NCI-H345 treated with DMSO at 0.1 percent for 48 hours (cell line): ENCODE data around the gene FER.
"Not testable (repeated sequence)": the region's sequence is repeated elsewhere in the genome, so short reads cannot be mapped to it uniquely, and the experiment has no call there.

Source experiments
- DNase-seq: peaks from one replicate; lab custom pipeline; 2025; ENCODE audit not compliant: unreplicated experiment; lab: John Stamatoyannopoulos, UW

The FER gene

DNA sequence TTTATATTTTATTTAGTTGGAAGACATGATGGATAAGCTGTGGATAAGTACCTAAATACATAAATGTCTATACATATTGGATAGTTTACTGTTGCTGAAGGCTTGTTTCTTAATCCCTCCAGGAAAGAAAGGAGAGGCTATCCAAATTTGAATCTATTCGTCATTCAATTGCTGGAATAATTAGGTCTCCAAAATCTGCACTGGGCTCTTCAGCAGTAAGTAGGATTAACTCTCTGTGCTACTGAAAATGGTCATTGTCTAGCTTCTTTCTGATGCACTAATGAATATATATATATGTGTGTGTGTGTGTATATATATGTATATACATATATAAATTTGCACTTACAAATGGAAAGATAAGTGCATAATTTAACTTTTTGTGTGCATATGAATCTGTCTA lies 198.3 kb downstream of the FER start:
- DNase-seq: no peak

- DNase-seq: no peak
Measured at GRCh38 chr5:108947164-108947563, 199.5 kb downstream of the FER start.

GRCh38 chr5:108950276-108950675 lies 202.6 kb downstream of the FER start:
- DNase-seq: no peak

DNA sequence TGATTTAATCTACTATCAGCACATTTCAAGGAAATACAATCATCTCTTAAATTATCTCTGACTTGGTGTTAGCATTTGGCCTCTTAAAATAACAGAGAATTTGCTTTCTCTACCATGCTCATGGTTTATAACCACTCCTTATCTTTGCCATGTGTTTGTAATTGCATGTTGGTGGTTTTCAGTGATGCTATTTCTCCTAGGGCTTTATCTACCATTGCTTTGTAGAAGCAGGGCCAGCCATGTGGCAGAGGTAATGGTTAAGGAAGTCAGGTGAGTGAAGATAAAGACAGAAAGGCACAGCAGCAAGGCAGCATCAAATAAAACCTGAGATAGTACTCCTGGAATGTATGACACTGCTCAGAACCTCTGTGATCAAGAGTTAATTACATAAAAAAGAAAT lies 206.2 kb downstream of the FER start:
- no peak for DNase-seq

- no peak for DNase-seq
Measured at GRCh38 chr5:108957333-108957732, 209.6 kb downstream of the FER start.

DNA sequence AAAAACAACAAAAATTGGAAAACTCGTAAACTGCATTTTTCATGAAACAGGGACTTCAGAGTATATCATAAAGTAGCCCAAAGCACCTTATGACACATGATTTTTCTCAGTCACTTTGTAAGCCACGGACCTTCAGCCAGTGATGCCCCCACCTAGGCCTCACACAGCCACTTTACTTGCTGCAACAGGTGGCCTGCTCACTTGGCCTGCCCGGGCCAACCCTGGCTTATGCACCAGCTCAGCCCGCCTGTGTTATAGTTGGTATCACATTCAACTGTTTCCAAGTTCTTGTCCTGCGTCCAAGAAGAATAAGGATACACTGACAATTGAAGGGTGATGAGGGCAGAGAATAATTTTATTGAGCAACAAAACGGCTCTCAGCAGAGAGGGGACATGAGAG lies 219.2 kb downstream of the FER start:
- DNase-seq: no peak

DNA sequence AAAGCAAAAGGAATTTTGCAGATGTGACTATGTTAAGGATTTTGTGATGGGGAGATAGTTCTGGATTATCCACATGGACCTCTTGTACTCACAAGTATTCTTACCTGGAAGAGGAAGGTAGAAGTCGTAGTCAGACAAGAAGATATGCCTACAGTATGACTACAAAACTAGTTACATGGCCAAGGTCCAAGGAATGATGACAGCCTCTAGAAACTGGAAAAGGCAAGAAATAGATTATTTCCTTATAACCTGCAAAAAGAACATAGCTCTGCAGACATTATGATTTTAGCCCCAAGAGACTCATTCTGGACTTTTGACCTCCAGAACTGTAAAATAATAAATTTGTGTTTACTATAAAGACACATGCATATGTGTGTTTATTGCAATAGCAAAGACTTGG lies 226.9 kb downstream of the FER start:
- DNase-seq: no peak

GRCh38 chr5:108975697-108976096 lies 228.0 kb downstream of the FER start:
- DNase-seq: no peak

GRCh38 chr5:108983461-108984092 lies 235.9 kb downstream of the FER start:
- DNase-seq: no peak

DNA sequence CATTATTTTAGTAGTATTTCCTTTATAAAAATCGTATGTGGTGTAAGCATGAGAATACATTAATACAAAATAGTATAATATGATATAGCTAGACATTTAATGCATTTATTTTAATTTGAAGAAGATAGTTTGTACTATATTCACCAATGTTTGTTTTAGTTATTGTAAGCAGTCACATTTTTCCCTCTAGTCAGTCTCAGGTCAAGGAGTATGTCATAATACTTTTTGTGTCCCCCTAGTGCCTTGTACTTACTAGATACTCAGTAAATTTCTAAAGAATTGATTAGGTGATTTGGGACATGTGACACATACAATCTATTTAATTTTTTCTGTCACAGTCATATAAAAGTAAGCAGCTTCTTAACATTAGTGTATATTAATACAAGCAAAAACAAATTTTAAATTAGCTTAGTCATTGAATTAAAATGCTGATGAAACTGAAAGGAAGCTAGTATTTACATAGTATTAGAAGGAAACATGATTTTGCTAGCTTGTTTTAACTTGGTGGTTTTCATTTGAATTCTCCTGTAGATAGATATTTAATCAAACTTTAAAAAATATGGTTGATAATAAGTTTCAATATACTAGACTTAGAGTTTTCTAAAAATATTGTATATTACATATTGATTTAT lies 242.2 kb downstream of the FER start:
- DNase-seq: no peak

GRCh38 chr5:108992396-108993085 lies 244.8 kb downstream of the FER start:
- DNase-seq: not testable (repeated sequence)

DNA sequence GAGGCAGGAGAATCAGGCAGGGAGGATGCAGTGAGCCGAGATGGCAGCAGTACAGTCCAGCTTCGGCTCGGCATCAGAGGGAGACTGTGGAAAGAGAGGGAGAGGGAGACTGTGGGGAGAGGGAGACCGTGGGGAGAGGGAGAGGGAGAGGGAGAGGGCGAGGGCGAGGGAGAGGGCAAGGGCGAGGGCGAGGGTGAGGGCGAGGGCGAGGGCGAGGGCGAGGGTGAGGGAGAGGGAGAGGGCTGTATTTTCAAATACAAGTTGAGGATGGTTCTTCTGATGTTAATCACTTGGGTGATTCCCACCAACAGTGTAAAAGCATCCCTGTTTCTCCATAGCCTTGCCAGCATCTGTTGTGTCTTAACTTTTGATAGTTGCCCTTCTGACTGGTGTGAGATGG lies 245.7 kb downstream of the FER start:
- DNase-seq: not testable (repeated sequence)

GRCh38 chr5:108997720-108998119 lies 250.0 kb downstream of the FER start:
- no peak for DNase-seq

- DNase-seq: no peak
Measured at GRCh38 chr5:108998216-108998615, 250.5 kb downstream of the FER start.

DNA sequence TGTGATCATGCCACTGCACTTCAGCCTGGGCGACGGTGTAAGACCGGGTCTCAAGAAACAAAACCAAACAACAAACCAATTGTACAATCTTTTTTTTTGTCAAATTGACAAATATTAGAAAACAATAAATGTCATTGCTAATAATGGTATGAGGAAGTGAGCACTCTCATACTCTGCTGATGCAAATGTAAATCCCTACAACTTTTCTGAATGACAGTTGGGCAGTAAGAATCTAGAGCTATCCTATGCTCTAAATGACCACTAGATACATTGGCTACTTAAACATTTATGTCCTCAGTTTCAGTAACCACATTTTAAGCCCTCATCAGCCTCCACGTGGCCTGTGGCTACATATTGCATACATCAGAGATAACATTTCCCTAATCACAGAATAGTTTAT lies 256.2 kb downstream of the FER start:
- no peak for DNase-seq

- DNase-seq: no peak
Measured at GRCh38 chr5:109005297-109006009, 257.8 kb downstream of the FER start.

DNA sequence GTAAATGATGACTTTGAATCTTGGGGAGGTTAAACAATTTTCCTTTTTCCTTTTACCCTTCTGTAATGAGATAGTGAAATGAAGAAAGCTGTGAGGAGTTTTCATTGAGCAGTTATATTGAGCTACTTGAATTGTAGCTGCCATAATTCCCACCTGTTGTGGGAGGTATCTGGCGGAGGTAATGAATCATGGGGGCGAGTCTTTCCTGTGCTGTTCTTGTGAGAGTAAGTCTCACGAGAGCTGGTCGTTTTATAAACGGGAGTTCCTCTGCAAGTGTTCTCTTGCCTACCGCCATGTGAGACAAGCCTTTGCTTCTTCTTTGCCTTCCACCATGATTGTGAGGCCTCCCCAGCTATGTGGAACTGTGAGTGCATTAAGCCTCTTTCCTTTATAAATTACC lies 258.4 kb downstream of the FER start:
- DNase-seq: no peak

DNA sequence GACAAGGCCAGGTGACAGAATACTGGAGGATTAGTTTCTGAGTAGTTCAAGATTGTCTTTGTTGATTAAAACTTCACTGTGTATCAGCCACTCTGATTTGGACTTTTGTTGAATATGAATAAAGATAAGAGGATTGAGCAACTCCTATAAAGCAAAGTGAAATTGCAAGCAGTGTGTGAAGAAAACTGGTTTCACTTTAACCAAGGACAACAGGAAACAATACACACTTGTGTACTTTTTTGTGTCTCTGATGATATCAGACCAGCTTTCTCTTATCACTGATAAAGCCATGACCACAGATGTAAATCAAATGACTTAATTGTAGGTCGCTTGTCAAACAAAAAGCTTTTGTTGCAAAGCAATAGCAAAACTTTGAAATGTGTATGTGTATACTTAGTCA lies 268.6 kb downstream of the FER start:
- DNase-seq: no peak

GRCh38 chr5:109022056-109022455 lies 274.4 kb downstream of the FER start:
- no peak for DNase-seq

- not testable (repeated sequence) for DNase-seq
Measured at GRCh38 chr5:109025729-109026128, 278.0 kb downstream of the FER start.

GRCh38 chr5:109027983-109028607 lies 280.4 kb downstream of the FER start:
- no peak for DNase-seq
